Stimulated activated CD4-positive, alpha-beta T cell treated with anti-CD3 and anti-CD28 coated beads, Interleukin-4, amount 100 ng/mL, for 1 hour (primary cell): ENCODE measurements around the gene ARID1B.

Experiments used
- DNase-seq: peaks from one replicate; pipeline ENCODE4 v3.0.0-alpha.2; 2020

ARID1B gene

DNA sequence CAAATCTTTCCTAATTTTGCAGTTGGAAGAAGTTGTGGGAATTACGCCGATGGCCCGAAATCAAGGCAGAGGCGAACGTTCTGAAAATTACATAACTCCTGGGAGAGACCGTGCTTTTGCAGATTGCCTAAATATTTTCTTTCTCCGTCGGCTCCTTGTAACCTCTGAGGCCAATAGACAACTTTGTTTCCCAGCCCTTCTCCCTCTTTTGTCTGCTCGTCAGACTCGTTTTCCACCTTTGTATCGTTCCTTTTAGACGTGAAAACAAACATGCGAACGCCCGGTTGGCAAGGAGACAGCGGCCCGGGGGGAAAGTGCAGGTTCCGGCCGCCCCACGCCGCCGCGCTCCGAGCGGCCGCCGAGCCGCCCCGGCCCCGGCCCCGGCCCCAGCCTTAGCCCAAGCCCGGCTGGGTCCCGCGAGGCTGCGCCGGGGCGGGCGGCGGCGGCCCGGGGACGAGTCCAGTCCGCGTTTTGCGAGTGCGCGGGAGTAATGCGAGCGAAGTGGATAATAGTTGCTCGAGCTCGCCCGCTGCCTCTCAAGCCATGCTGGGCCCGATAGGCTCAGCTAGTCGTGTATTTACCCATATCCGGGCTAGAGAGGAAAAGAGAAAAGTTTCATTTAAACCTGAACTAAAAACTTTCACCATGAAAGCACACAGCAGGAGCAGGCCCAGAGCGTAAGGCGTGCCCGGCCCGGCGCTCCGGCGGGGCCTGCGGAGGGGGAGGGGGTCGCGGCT, at the start of gene ARID1B:
ARID1B (plus strand) TSS at position 539 of the 737 bp plus-strand sequence. CDS start 303 bp downstream, outside the sequence.
- peak; percentile 78 for DNase-seq

DNA sequence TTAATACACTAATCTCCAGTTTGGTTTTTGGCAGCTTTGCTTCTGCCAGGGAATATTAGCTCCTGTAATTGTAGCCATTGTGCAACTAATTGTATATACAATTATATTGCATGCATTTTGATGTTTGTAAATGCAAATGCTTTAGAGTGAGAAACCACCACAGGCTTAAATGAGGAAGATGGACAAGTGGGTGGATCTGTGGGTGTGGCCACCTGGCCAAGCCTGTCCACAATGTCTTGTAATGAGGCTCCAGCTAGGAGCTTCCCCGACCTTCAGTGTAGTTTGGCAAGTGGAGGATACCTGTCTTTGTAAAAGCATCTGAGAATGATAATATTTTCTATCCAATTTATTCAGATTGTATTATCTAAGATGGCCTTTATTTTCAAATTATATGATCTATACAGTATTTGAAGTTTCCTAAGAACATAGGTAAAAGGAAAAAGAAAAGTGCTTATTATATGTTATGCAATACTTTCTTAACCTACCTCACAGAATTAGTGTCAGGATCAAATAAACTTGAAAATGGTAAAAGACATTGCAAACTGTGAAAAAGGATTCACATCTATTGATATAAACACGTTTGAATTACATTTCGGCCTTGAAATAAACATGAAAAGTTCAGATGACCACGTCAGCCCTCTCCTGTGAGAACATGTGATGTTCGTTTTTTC, 49.3 kb upstream of the ARID1B start:
- no peak for DNase-seq

DNA sequence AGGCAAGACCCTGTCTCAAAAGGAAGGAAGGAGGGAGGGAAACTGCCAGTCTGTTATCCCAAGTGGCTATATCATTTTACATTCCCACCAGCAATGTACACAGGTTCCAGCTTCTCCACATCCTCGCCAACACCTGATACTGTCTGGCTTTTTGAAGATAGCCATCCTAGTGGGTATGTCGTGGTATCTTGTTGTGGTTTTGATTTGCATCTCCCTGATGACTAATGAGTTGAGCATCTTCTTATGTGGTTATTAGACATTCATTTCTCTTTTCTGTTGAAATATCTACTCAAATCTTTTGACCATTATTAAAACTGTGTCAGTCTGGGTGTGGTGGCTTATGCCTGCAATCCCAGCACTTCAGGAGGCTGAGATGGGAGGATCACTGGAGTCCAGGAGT, 47.9 kb upstream of the ARID1B start:
- no peak for DNase-seq

DNA sequence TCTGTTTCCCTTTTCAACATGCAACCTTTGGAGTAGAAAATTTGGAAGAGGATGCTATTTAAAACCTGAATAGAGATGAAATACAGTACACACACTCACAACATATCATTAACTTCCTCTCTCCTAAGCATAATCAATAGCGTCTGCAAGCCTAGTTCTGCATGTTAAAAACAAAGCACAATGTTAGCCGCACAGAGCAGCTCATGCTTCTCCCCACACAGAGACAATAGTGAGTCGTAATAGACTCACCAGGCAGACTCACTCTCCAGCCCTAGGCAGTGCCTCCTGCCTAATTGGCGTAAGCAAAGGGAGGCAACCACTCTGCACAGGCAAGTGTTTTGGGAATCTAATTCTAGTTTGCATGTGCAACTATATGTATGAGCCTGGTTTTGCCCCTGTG, 45.8 kb upstream of the ARID1B start:
- no peak for DNase-seq

DNA sequence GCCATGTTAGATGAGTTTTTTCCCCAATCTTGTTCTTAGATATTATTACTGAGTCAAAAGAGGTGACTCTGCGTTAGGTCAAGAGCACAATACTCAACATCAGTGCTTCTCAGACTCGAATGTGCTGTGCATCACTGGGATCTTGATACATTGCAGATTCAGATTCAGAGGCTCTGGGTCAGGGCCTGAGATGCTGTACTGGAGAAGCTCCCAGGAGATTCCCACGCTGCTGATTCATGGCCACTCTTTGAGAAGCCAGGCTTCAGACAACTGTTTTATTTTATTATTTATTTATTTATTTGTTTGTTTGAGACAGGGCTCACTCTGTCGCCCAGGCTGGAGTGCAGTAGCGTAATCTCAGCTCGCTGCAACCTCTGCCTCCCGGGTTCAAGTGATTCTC, 41.4 kb upstream of the ARID1B start:
- DNase-seq = no peak

DNA sequence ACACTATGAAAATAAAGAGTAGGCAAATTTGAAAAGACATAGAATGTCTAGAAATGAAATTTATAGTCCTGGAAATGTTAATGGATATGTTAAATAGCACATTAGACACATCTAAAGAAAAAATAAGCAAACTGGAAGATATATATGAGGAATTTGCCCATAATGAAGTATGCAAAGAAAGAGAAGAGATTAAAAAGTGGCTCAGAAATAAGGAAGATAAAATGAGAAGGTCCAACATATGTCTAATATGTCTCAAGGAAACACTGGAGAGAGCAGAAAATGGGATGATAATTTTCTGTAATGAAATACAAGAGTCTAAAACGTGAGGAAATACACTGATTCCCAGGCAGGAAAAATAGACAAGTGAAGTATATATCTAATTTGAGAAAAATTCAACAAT, 36.6 kb upstream of the ARID1B start:
- DNase-seq = no peak

DNA sequence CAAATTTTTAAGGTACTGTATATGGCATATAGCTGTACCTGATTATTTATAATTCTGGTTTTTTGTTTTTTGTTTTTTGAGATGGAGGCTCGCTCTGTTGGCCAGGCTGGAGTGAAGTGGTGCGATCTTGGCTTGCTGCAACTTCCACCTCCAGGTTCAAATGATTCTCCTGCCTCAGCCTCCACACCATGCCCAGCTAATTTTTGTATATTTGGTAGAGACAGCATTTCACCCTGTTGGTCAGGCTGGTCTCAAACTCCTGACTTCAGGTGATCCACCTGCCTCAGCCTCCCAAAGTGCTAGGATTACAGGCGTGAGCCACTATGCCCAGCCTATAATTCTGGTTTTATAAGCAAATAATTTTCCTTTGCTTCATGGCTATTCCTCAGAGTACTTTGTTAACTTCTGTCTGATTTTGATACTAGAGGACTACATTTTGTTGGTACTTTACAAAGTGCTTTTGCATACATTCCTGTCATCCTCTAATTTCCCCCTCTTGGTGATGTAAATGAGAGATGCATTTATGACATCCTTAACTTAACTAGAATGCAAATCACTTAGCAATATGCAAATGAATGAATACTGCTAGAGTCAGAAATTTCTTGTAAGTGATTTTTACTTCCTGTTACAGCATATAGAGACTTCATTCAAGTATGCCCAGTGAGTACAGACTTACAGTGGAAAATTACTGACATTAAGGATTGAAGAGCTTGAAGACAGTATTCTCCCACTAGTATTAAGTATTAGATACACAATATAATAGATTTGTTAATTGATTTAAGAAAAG, 35.7 kb upstream of the ARID1B start:
- no peak for DNase-seq

DNA sequence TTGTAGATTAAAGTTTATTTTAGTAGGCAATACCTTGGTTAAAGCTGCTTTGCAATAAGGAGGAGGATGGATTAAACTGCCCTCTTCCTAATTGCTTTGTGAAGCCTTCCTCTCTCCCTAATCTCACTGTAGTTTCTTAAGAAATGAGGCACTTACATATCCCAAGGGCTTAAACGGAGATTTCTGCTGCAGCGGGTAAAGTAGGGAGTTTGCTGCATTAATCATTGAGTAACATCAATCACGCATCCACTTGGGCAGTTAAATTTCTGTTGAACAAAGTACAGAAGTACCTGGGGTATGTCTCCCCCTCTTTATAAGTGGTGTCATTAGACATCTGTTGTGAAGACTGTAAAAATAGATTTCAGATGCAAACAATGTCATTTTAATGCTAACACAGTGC, 29.5 kb upstream of the ARID1B start:
- DNase-seq = no peak

DNA sequence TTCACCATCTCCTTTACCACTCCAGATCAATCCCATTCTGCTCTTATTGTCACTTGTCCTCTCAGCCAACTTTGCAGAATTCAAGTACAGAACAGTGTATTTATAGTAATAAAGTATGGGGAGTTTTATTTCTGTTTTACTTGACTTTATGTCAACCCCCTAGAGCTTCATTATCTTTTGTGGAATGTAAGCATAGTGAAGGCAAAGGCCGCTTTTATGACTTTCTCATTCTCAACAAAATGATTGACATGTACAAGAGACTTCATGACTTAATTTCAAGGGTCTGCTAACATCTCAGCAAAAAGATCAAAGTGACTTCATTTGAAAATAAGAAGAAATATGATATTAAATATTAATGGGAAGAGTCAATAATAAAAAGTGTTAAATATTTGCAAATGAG, 28.7 kb upstream of the ARID1B start:
- DNase-seq = no peak

DNA sequence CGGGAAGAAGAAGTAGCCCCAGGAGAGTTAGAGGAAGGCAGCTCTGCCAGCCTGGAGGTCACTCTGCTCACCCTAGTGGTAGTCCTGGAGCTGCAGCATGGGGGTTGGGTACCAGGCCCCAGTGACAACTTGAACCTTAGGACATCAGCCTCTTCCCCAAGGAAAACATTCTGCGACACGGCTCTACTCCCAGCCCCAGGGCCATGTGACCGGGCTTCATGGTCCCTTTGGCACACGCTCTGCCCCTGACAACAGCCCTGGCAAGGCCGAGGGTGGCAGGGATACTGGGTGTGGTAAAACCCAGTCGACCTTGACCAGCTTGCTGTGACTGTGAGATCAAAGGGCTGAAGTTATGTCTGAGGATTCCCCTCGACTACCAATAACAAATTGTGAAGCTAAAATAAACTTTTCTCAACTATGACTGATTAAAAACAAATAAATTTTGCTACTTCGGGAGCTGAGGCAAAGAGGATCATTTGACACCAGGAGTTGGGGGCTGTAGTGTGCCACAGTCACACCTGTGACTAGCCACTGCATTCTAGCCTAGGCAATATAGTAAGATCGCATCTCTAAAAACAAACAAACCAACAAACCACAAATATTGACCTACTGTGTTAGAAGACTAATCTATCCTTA, 24.4 kb upstream of the ARID1B start:
- no peak for DNase-seq

DNA sequence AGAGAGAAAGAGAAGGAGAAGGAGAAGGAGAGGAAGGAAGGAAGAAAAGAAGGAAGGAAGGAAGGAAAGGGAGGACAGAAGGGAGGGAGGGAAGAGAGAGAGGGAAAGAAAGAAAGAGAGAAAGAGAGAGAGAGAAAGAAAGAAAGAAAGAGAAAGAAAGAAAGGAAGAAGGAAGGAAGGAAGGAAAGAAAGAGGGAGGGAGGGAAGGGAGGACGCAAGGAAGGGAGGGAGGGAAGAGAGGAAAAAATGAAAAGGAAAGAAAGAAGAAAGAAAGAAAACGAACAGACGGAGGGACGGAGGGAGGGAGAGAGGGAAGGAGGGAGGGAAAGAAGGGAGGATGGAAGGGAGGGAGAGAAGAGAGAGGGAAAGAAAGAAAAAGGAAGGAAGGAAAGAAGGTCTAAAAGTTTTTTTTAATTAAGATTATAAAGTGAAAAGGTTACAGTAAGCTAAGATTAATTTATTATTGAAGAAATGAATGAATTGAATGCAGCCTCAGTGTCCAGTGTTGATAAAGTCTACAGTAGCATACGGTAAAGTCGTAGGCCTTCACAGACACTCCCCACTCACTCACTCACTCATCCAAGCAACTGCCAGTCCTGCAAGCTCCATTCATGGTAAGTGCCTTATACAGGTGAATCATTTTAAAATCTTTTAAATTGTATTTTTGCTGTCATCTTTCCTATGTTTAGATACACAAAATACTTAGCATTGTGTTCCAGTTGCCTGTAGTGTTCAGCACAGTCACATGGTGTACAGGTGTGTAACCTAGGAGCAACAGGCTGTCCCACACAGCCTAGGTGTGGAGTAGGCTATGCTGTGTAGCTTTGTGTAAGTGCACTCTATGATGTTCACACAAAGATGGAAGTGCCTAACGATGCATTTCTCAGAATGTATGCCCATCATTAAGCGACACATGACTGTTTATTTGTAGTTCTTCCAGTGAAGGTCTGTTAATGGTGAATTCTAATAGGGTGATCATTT, 20.3 kb upstream of the ARID1B start:
- DNase-seq = no peak

DNA sequence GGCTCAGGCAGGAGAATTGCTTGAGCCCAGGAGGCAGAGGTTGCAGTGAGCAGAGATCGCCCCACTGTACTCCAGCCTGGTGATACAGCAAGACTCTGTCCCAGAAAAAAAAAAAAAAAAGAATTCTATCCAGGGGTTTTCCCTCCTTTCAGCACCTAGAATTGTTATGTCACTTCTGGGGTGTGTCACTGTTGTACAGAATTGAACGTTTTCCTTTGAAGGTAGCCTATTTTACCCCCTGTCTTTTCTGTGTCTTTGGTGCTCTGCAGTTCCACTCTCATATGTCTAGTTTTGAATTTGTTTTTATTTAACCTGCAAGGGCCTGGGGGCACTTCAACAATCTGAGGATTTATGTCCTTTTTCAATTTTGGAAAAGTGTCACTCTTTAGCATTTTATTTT, 19.3 kb upstream of the ARID1B start:
- DNase-seq = no peak

DNA sequence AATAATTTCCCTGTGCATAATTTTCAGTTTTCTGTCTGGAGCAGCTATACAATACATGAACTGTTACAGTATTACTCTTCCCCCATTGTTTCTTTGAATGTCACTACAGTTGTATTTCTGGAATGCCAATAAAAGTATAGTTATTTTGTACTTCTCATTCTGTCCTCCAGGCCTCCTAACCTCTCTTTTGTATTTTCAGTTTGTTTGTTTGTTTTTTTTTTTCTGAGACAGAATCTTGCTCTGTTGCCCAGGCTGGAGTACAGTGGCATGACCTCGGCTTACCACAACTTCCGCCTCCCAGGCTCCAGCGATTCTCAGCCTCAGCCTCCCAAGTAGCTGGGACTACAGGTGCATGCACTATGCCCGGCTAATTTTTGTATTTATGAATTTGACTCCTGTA, 16.8 kb upstream of the ARID1B start:
- DNase-seq = no peak

DNA sequence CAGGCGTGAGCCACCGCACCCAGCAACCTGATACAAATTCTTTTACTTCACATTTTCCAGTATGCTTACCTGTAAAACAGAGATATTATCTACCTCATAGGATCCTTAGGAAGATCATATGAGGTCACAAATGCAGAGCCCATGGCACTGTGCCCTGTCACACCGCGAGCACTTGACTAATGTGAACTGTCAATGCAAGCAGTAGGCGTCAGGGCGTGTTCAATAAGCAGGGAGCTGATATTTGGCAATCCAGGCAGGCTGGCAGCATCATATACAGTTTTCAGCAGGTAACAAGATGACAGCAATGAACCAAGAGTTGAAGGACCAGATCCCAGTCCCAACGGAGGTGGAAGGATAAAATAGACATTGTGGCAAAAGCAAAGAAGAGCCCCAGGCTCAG, 14.6 kb upstream of the ARID1B start:
- no peak for DNase-seq

DNA sequence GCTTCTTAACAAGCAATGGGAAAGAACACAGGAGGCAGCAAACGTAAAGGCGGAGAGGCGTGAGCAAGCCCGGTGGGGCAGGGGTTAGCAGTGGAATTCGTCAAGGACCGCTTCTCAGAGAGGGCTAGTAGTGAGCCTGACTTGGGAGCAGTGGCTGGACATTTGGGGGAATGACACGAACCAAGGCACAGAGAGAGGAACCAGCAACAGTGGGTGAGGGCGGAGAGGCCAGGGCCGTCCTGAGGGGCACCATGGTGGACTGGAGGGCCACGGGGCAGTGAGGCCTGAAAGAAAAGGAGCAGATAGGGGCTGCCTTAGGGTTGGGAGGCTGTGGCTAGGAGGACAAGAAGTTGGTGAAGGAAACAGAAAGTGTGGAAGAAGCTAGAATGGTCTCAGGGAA, 12.1 kb upstream of the ARID1B start:
- DNase-seq = no peak

DNA sequence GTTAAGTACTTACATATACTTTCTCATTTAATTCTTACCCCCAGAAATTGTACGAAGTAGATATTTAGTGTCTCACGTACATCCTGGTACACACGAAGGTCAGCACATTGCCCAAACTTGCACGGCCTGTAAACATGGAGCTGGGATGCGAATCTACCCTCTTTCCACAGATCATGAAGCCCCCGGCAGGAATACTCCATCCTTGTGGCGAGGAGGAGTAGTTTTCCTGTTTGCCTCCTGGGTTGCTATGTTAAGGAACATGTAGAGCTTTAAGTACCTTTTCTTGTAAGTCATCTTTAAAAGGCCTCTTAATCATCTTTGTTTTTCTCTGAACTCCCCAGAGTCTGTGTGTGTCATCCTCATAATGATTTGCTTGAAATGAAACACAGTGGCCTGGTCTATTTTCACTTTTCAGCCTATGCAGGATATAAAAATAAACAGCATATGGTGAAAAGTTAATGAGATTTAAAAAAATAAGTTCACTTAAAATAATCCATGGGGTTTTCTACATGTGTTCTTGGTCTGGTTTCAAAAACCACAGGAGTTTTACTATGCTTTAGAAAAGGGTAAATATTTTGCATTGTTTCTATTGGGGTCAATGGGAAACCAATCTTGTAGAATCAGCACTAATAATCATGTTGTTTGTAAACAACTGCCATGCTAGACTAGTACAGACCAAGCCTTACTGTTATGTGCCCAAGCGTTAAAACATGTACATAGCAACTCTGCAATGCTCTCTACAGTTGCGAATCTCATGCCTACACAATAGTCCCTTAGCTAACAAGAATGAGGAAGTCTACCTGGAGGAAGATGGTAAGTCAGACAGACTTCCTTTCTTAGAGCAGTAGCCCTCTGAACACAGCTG, 9.3 kb upstream of the ARID1B start:
- no peak for DNase-seq

DNA sequence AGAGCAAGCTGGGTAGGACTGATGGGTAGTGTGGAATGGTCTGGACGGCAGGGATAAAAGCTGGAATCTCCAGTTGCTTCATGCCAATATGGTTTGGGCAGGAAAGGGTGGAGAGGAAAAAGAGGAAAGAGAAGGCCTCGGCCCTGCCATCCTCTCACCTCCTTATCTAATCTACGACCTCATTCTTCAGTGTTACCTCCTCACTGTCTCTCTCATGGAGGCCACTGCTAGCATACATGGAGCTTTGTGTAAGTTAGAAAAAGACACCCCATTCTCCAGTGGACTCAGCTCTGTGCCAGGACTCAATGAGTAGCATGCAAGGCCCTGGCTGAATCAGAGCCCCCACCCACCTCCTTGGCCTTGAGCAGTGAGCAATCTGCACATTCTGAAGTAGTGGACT, 6.1 kb upstream of the ARID1B start:
- no peak for DNase-seq

DNA sequence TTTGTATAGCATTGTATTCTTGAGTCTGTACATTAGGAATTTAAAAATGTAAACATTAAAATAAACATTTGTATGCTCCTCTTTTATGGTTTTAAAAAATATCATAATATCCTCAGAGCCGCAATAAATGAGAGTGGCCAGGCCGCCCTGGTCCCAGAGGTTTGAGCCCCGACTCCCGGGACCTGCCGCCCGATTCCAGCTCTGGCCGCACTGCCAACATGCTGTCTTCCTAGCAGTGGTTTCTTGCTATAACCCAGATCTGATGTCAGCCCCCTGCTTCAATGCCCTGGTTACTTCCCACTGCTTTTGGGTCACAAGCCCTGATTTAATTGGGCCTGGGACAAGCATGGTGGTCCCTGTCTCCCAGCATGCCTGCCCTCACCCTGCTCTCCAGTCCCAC, 5.4 kb upstream of the ARID1B start:
- no peak for DNase-seq

DNA sequence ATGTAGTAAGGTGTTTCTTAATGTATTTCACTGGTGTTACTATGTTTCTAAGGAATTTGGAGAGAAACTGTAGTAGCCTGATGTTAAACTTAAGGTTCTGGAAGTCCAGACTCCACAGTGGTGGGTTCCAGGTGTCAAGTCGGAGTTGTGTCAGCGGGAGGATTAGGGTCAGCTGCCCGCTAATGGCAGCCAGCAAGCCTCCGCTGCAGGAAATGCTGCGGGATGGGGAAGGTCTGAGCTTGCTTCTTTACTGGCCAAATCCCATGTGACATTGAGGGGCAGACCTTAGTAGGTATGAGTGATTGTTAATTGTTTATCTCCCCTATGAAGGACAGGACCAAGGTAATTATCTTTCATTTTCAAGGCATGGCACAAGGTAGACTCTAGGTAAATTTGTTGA, 3.7 kb upstream of the ARID1B start:
- DNase-seq = no peak

DNA sequence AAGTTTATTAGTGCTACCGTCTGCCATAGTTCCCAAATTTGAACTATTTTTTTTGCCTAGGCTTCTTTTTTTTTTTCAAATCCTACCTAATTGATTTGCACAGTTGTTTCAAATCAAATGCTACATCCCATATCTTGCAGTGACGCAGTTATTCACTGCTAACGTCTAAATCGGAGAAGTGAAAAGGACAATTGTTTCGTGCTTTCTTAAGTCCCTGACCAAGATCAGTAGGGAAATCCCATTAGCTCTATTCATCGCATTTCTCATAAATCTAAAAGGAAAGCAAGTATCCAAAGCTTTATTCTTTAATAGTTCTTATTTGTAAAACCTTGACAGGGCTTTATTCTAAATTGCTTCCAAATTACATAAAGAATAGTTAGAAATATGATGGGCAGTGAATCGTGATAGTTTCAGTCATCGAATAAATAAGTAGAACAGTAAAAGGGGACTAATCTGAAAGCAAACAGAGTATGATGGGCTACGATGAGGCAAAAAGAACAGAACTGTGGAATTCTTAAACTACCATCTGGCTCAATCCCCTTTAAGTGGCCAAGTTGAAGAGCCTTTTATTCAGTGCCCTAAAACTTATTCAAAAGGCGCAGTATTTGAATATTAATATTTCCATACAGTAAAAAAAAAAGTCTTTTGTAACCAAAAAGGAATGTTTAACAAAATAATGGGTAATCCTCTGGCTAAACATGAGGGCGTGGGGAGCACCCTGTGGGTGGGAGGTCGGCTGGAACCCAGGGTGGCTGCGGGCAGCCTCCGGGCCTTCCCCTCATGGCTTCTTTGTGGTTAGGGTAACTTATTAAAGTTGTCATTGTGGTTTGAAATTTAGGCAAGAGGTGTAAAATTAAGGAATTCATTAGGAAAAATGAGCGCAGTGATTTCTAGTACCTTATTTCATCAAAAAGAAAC, 3.0 kb upstream of the ARID1B start:
- no peak for DNase-seq
